ENCODE results near the gene SLFN12L. TPM values are rescaled to one million over a fixed set of nuclear protein-coding genes. Genes with fewer than 3 reads are reported as not detected.

The SLFN12L gene
- total RNA-seq: not detected in 2 replicates

DNA sequence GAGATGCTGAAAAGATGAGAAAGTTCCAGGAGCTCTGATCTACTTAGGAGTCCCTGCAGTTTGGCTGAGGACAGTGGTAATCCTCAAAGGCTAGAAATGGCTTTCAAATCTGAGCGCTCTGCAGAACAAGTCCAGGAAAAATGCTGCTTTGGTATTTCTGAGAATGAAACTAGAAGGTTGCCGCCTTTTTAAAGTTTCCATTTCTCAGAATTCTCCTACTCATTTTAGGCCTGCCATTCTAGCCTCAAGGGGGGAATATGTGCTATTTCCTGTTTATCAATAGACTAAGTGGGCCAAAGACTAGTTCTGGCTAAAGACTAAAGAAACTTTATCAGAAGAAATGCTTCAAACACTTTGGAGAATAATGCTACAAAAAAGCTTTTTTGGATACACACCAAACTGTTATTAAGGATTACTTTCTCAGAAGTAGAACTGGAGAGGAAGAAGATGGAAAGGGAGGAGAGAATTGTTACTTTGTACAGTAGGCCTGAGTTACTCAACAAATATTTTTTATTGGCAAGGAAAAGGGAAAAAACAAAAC lies at the start of gene SLFN12L:
TSS of gene SLFN12L (minus strand) at position 78 of the 541 bp plus-strand sequence. CDS start 15,314 bp downstream, outside the sequence.

GRCh38 chr17:35578197-35578928 lies 40.9 kb upstream of the SLFN12L start, which contains the start of gene PEX12:
Gene PEX12, minus strand, starts transcription at chr17:35578571. Its CDS starts 550 bp downstream, at chr17:35578021.

DNA sequence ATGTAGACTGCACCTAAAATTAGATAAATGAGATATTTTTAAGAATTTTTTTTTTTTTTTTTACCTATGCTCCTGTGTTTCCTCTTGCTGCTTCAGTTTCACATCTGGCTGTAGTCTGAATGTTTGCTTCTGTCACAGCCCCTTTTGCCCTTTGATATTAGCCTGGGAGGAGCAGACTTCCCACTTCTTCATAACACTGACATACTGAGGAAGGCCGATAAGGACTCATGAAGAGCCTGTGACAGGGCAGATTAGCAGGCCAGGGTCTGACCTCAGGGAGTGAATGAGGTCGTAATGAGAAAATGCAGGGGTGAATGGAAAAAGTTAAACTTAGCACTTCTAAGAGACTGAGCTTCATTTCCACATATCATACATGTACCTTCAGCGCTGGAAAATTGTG lies 23.2 kb upstream of the SLFN12L start, which contains the start of gene SLFN14:
TSS of gene SLFN14 (minus strand) at position 117 of the 400 bp plus-strand sequence. CDS start 2,757 bp downstream, outside the sequence.

DNA sequence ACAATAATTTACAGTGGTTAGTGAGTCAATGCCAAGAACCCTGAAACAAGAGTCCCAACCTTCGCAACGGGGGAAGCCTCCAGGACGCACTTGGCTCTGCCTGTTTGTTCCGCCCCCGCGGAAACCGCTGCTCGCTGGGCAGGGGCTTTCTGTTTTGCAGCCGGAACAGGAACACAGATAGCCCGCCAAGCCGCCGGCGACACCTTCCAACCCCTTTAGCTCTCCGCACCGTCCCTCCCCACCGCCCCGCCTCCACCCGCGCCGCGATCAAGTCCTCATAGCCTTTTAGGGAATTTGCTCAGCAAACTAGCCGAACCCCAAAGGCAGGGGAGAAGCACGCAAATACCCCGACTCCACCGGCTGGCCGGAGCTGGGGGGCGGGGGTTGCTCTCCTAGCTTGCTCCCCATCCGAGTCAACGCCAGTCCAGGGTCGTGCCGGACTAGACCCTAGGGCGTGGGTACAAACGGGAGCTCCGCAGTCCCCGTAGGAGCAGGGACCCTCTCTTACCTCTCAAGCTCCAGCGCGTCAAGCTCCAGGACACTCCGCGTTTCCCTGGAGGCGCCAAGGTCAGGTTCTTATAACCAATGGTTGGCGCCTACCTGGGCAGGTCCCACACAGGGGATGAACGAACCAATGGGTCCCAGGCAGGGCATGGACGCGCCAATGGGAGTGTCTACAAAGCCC lies 89.1 kb downstream of the SLFN12L start, which contains the start of gene SLFN13:
TSS of gene SLFN13 (minus strand) at position 553 of the 685 bp plus-strand sequence. CDS start 3,086 bp downstream, outside the sequence.

GRCh38 chr17:35432176-35433074 lies 105.1 kb downstream of the SLFN12L start, which contains the start of gene SLFN12:
Gene SLFN12, minus strand, starts transcription at chr17:35432500. Its CDS starts 9,472 bp downstream, at chr17:35423028.

Other genes with a start within 250 kb of the SLFN12L start
- 49.6 and 50.1 TPM in 2 replicates for gene SLFN11, start 164.1 kb downstream of the SLFN12L start, total RNA-seq
- gene SLFN12, start 105.2 kb downstream of the SLFN12L start, total RNA-seq: 23.8 and 33.0 TPM in 2 replicates
- 1.5 and 2.2 TPM in 2 replicates for gene SLFN13, start 88.9 kb downstream of the SLFN12L start, total RNA-seq
- gene SLFN14, start 23.1 kb upstream of the SLFN12L start, total RNA-seq: not detected in 2 replicates
- 4.3 and 7.5 TPM in 2 replicates for gene PEX12, start 40.9 kb upstream of the SLFN12L start, total RNA-seq
- 50.4 and 62.0 TPM in 2 replicates for gene AP2B1, start 49.6 kb upstream of the SLFN12L start, total RNA-seq
- 1.4 and 4.2 TPM in 2 replicates for gene RASL10B, start 194.0 kb upstream of the SLFN12L start, total RNA-seq
- 0.18 and 0.32 TPM in 2 replicates for gene GAS2L2, start 215.6 kb upstream of the SLFN12L start, total RNA-seq
- not detected in 2 replicates for gene C17orf50, start 223.2 kb upstream of the SLFN12L start, total RNA-seq

Measured in cardiac atrium fibroblast (primary cell).